CD4-positive, CD25-positive, alpha-beta regulatory T cell (primary cell): Measurements from ENCODE around the gene ARL4D. TPM values are rescaled to one million over a fixed set of nuclear protein-coding genes. Genes with fewer than 3 reads are reported as not detected.
A peak's percentile ranks its signal among the peaks of the same experiment; 100 is the strongest.
"Not testable (repeated sequence)": the region's sequence is repeated elsewhere in the genome, so short reads cannot be mapped to it uniquely, and the experiment has no call there.

Experiments used
- ATAC-seq, 2 donors: fragments of 150-1000 bp; cut with Tn5 transposase; one replicate each; pipeline ENCODE4 v1.10.0; 2021; ENCODE audit warnings: low read depth in 2 of 2, moderate number of reproducible peaks in 2 of 2, moderate library complexity in 1 of 2
- DNase-seq, 3 donors: peaks; one replicate each; pipeline versions ENCODE4 v3.0.0 to v3.0.0-alpha.2; 2012 to 2022; ENCODE audit warnings: mixed read lengths in 1 of 3
- H3K27ac ChIP-seq: one replicate; pipeline ENCODE4 v1.7.0; 2013; ENCODE audit warnings: mild to moderate bottlenecking, low read length; ENCODE audit not compliant: insufficient read depth, poor library complexity, severe bottlenecking
- H3K27me3 ChIP-seq: one replicate; pipeline ENCODE4 v1.7.0; 2013; ENCODE audit warnings: low read length; ENCODE audit not compliant: control insufficient read depth, insufficient read depth
- H3K36me3 ChIP-seq: one replicate; pipeline ENCODE4 v1.7.0; 2013; ENCODE audit warnings: mild to moderate bottlenecking, low read length, moderate library complexity; ENCODE audit not compliant: control insufficient read depth, insufficient read depth
- H3K4me1 ChIP-seq: 2 replicates; pipeline ENCODE4 v1.7.0; 2013; ENCODE audit warnings: mild to moderate bottlenecking, low read length; ENCODE audit not compliant: insufficient read depth, control insufficient read depth, poor library complexity, severe bottlenecking
- H3K4me3 ChIP-seq: one replicate; pipeline ENCODE4 v1.7.0; 2013; ENCODE audit warnings: low read depth, mild to moderate bottlenecking, low read length, moderate library complexity
- H3K9me3 ChIP-seq, 2 experiments: 1 replicate in 1 of 2; 2 replicates in 1 of 2; pipeline ENCODE4 v1.7.0; 2013; ENCODE audit warnings: low read length in 2 of 2, mild to moderate bottlenecking in 1 of 2, moderate library complexity in 1 of 2; ENCODE audit not compliant: control insufficient read depth in 2 of 2
- H3K27ac Mint-ChIP-seq, 3 donors: one replicate each; pipeline ENCODE4 v1.8.0; 2020 to 2022; ENCODE audit warnings: mild to moderate bottlenecking in 3 of 3, mixed read lengths in 3 of 3, moderate library complexity in 2 of 3
- H3K27me3 Mint-ChIP-seq: one replicate; pipeline ENCODE4 v1.8.0; 2022; ENCODE audit warnings: mild to moderate bottlenecking, mixed read lengths
- H3K36me3 Mint-ChIP-seq: one replicate; pipeline ENCODE4 v1.8.0; 2020; ENCODE audit warnings: mixed read lengths
- H3K4me1 Mint-ChIP-seq, 4 donors: one replicate each; pipeline ENCODE4 v1.8.0; 2020 to 2022; ENCODE audit warnings: mixed read lengths in 4 of 4, mild to moderate bottlenecking in 1 of 4
- H3K4me3 Mint-ChIP-seq, 4 donors: one replicate each; pipeline ENCODE4 v1.8.0; 2020 to 2022; ENCODE audit warnings: mild to moderate bottlenecking in 4 of 4, mixed read lengths in 4 of 4, moderate library complexity in 3 of 4
- H3K9me3 Mint-ChIP-seq, 7 donors: one replicate each; pipeline ENCODE4 v1.8.0; 2020 to 2022; ENCODE audit warnings: mixed read lengths in 7 of 7, mild to moderate bottlenecking in 3 of 7, moderate library complexity in 2 of 7
- polyA plus RNA-seq, 4 donors: library from polyadenylated mRNA; unstranded; fragments of 300-500 nt; fragmentation: Illumina TruSeq; gene quantifications; one replicate each; pipeline ENCODE4 v1.2.3, GENCODE V29; 2021
- total RNA-seq: library from RNA; stranded (reverse); gene quantifications from one replicate; pipeline ENCODE4 v1.2.3, GENCODE V29; 2022

ARL4D gene
- total and polyA plus RNA-seq, 5 donors from 2014 or later: 1.3 to 4.1 (median 1.7) TPM

GRCh38 chr17:43365356-43365755, 33.4 kb upstream of the ARL4D start:
- H3K9me3 ChIP-seq: no peaks in the 10 kb centered on the region
- H3K4me3 Mint-ChIP-seq: peak overlapping the region in 2 of 4 donors; percentile 54 to 72
- DNase-seq (no peak), ATAC-seq (no peak)
- no peaks in the 10 kb centered on the region for H3K36me3 ChIP-seq
- no peaks in the 10 kb centered on the region for H3K9me3 Mint-ChIP-seq
- H3K27ac Mint-ChIP-seq: peak overlapping the region in 1 of 3 donors; percentile 49
- H3K36me3 Mint-ChIP-seq: no peaks in the 10 kb centered on the region
- H3K4me3 ChIP-seq: no peak overlapping the region
- peaks cover 6 to 32% (median 19%) of the 10 kb centered on the region in 4 donors for H3K4me1 Mint-ChIP-seq
- peaks cover 5% of the 10 kb centered on the region for H3K27me3 Mint-ChIP-seq
- H3K27me3 ChIP-seq: no peaks in the 10 kb centered on the region
- peaks cover 31% of the 10 kb centered on the region for H3K4me1 ChIP-seq
- H3K27ac ChIP-seq: no peak overlapping the region

GRCh38 chr17:43365921-43366320, 32.9 kb upstream of the ARL4D start:
- H3K4me3 Mint-ChIP-seq, H3K27me3 Mint-ChIP-seq, H3K9me3 Mint-ChIP-seq, H3K36me3 Mint-ChIP-seq, DNase-seq, H3K4me3 ChIP-seq, ATAC-seq, H3K36me3 ChIP-seq, H3K27me3 ChIP-seq, H3K9me3 ChIP-seq, H3K27ac Mint-ChIP-seq, H3K27ac ChIP-seq: not testable (repeated sequence)
- H3K4me1 Mint-ChIP-seq: peaks cover 6 to 33% (median 19%) of the 10 kb centered on the region in 4 donors
- peaks cover 31% of the 10 kb centered on the region for H3K4me1 ChIP-seq

- no peak for ATAC-seq
- peak overlapping the region; percentile 98 to 100 (median 99) for H3K27ac Mint-ChIP-seq
Measured at GRCh38 chr17:43366891-43367736, 31.7 kb upstream of the ARL4D start.

GRCh38 chr17:43367737-43368242, 31.0 kb upstream of the ARL4D start:
- ATAC-seq: peak; percentile 48 to 49
- Histone ChIP-seq H3K4me3 (peak overlapping the region; percentile 78), H3K9me3 (no peaks in the 10 kb centered on the region), H3K4me1 (peaks cover 31% of the 10 kb centered on the region), H3K27me3 (no peaks in the 10 kb centered on the region), H3K27ac (peak overlapping the region; percentile 91), H3K36me3 (no peaks in the 10 kb centered on the region)
- DNase-seq: peak in 1 of 3 donors; percentile 80
- Mint-ChIP-seq H3K9me3 (no peaks in the 10 kb centered on the region), H3K27ac (peak overlapping the region; percentile 98 to 100 (median 99)), H3K27me3 (no peaks in the 10 kb centered on the region), H3K4me3 (peak overlapping the region; percentile 86 to 98 (median 96)), H3K4me1 (peaks cover 6 to 40% (median 19%) of the 10 kb centered on the region in 4 donors), H3K36me3 (no peaks in the 10 kb centered on the region)

More at GRCh38 chr17:43366891-43367736, 31.7 kb upstream of the ARL4D start:
- Histone ChIP-seq H3K4me1 (peaks cover 31% of the 10 kb centered on the region), H3K36me3 (no peaks in the 10 kb centered on the region), H3K27me3 (no peaks in the 10 kb centered on the region), H3K4me3 (peak overlapping the region; percentile 78), H3K9me3 (no peaks in the 10 kb centered on the region), H3K27ac (peak overlapping the region; percentile 91)
- Mint-ChIP-seq H3K9me3 (no peaks in the 10 kb centered on the region), H3K27me3 (no peaks in the 10 kb centered on the region), H3K36me3 (no peaks in the 10 kb centered on the region), H3K4me1 (peaks cover 6 to 38% (median 19%) of the 10 kb centered on the region in 4 donors), H3K4me3 (peak overlapping the region; percentile 86 to 98 (median 96))
- DNase-seq: no peak

- peaks cover 31% of the 10 kb centered on the region for H3K4me1 ChIP-seq
- H3K4me3 ChIP-seq: peak overlapping the region; percentile 78
- peak overlapping the region; percentile 91 for H3K27ac ChIP-seq
- peaks cover 6 to 40% (median 18%) of the 10 kb centered on the region in 4 donors for H3K4me1 Mint-ChIP-seq
- DNase-seq (peak; percentile 51 to 73 (median 57)), ATAC-seq (peak; percentile 46)
- H3K27me3 ChIP-seq: no peaks in the 10 kb centered on the region
- H3K4me3 Mint-ChIP-seq: peak overlapping the region; percentile 86 to 98 (median 96)
- no peaks in the 10 kb centered on the region for H3K36me3 ChIP-seq
- H3K9me3 ChIP-seq: no peaks in the 10 kb centered on the region
- H3K36me3 Mint-ChIP-seq: peaks cover 1% of the 10 kb centered on the region
- no peaks in the 10 kb centered on the region for H3K9me3 Mint-ChIP-seq
- H3K27me3 Mint-ChIP-seq: peaks cover 4% of the 10 kb centered on the region
- H3K27ac Mint-ChIP-seq: peak overlapping the region; percentile 98 to 100 (median 99)
Measured at GRCh38 chr17:43368740-43369506, 29.9 kb upstream of the ARL4D start.

GRCh38 chr17:43369986-43370385, 28.8 kb upstream of the ARL4D start:
- peaks cover 6 to 40% (median 18%) of the 10 kb centered on the region in 4 donors for H3K4me1 Mint-ChIP-seq
- no peak for ATAC-seq
- H3K27ac Mint-ChIP-seq: peak overlapping the region; percentile 98 to 100 (median 99)

GRCh38 chr17:43371227-43371821, 27.5 kb upstream of the ARL4D start:
- peaks cover 31% of the 10 kb centered on the region for H3K4me1 ChIP-seq
- Mint-ChIP-seq H3K4me1 (peaks cover 6 to 38% (median 16%) of the 10 kb centered on the region in 4 donors), H3K27me3 (peaks cover 4% of the 10 kb centered on the region), H3K27ac (peak overlapping the region in 2 of 3 donors; percentile 32 to 58), H3K4me3 (peak overlapping the region in 2 of 4 donors; percentile 26 to 46), H3K36me3 (peaks cover 7% of the 10 kb centered on the region), H3K9me3 (no peaks in the 10 kb centered on the region)
- no peaks in the 10 kb centered on the region for H3K9me3 ChIP-seq
- H3K27ac ChIP-seq: no peak overlapping the region
- no peak for DNase-seq
- H3K27me3 ChIP-seq: no peaks in the 10 kb centered on the region
- ATAC-seq: no peak
- H3K36me3 ChIP-seq: no peaks in the 10 kb centered on the region
- H3K4me3 ChIP-seq: no peak overlapping the region

More at GRCh38 chr17:43369986-43370385, 28.8 kb upstream of the ARL4D start:
- Histone ChIP-seq H3K27ac (peak overlapping the region; percentile 91), H3K4me3 (peak overlapping the region; percentile 78), H3K4me1 (peaks cover 31% of the 10 kb centered on the region), H3K9me3 (no peaks in the 10 kb centered on the region), H3K27me3 (no peaks in the 10 kb centered on the region), H3K36me3 (no peaks in the 10 kb centered on the region)
- Mint-ChIP-seq H3K36me3 (peaks cover 6% of the 10 kb centered on the region), H3K9me3 (no peaks in the 10 kb centered on the region), H3K27me3 (peaks cover 4% of the 10 kb centered on the region), H3K4me3 (peak overlapping the region; percentile 86 to 98 (median 93))
- DNase-seq: no peak
